Fibroblast of skin of back (primary cell): ENCODE results near the gene GPER1.

ENCODE experiments used
- DNase-seq: peaks from one replicate; pipeline ENCODE4 v3.0.0-alpha.2; 2013

GPER1 gene

GRCh38 chr7:1090686-1091643 is 3.1 kb downstream of the GPER1 start:
- DNase-seq, result no peak

GRCh38 chr7:1091644-1092027 is 3.7 kb downstream of the GPER1 start:
- DNase-seq, result no peak

GRCh38 chr7:1092161-1092632 is 4.3 kb downstream of the GPER1 start:
- DNase-seq, result no peak

GRCh38 chr7:1092806-1093501 is 5.0 kb downstream of the GPER1 start:
- DNase-seq, result no peak

GRCh38 chr7:1093502-1093843 is 5.6 kb downstream of the GPER1 start:
- no peak for DNase-seq

- no peak for DNase-seq
Observed at GRCh38 chr7:1093916-1094508, 6.1 kb downstream of the GPER1 start.

- no peak for DNase-seq
Observed at GRCh38 chr7:1094870-1095269, 7.0 kb downstream of the GPER1 start.

GRCh38 chr7:1095621-1096155 is 7.8 kb downstream of the GPER1 start:
- DNase-seq, result no peak

GRCh38 chr7:1096156-1097119 is 8.5 kb downstream of the GPER1 start:
- no peak for DNase-seq

GRCh38 chr7:1097120-1097504 is 9.2 kb downstream of the GPER1 start:
- no peak for DNase-seq

- DNase-seq, result no peak
Observed at GRCh38 chr7:1098243-1099153, 10.6 kb downstream of the GPER1 start.

GRCh38 chr7:1099154-1099542 is 11.2 kb downstream of the GPER1 start:
- DNase-seq, result no peak

GRCh38 chr7:1099637-1100036 is 11.7 kb downstream of the GPER1 start:
- DNase-seq, result no peak

- DNase-seq, result no peak
Observed at GRCh38 chr7:1100386-1100785, 12.5 kb downstream of the GPER1 start.

- no peak for DNase-seq
Observed at GRCh38 chr7:1100834-1101562, 13.1 kb downstream of the GPER1 start.

GRCh38 chr7:1101563-1102431 is 13.9 kb downstream of the GPER1 start:
- DNase-seq, result no peak

- no peak for DNase-seq
Observed at GRCh38 chr7:1103009-1103788, 15.3 kb downstream of the GPER1 start.

- no peak for DNase-seq
Observed at GRCh38 chr7:1103789-1104515, 16.0 kb downstream of the GPER1 start.
